Measurements from ENCODE around the gene DHX32.

Gene DHX32

GRCh38 chr10:125865120-125865519, 16.0 kb downstream of the DHX32 start:
- Histone ChIP-seq H3K27me3 (ENCODE audit: insufficient read depth, low read length, poor library complexity) (no peaks in the 10 kb centered on the region), H3K9ac (ENCODE audit: low read length) (no peak overlapping the region), H3K27ac (ENCODE audit: low read depth, low read length) (no peak overlapping the region), H3K4me2 (ENCODE audit: low read length) (no peak overlapping the region), H2BK120ac (ENCODE audit: low read depth, low read length) (no peak overlapping the region), H3K79me1 (ENCODE audit: low read length) (no peaks in the 10 kb centered on the region), H3K4me1 (ENCODE audit: control insufficient read depth, low read depth, low read length) (no peaks in the 10 kb centered on the region), H3K18ac (ENCODE audit: low read length) (no peak overlapping the region), H3K4me3 (ENCODE audit: low read length) (no peak overlapping the region), H3K79me2 (ENCODE audit: control insufficient read depth, insufficient read depth, low read length) (no peaks in the 10 kb centered on the region), H3K36me3 (ENCODE audit: control insufficient read depth, insufficient read depth, low read length) (no peaks in the 10 kb centered on the region), H3K4ac (ENCODE audit: low read depth, low read length) (no peak overlapping the region), H2BK15ac (replicated peaks; ENCODE audit: low read depth) (no peak overlapping the region), H2AK5ac (ENCODE audit: low read length) (no peak overlapping the region), H3K23ac (ENCODE audit: low read length) (no peak overlapping the region), H2BK5ac (ENCODE audit: low read length) (no peak overlapping the region), H3K56ac (ENCODE audit: low read length) (no peak overlapping the region), H4K8ac (ENCODE audit: low read depth, low read length) (no peak overlapping the region), H4K5ac (ENCODE audit: low read length) (no peak overlapping the region)
- no CpG with 5 or more reads among the region's 3 CpGs for WGBS (ENCODE audit: extremely low coverage, insufficient coverage, low lambda C conversion rate)
- no peak for DNase-seq

- Histone ChIP-seq H2BK5ac (ENCODE audit: low read length) (no peak overlapping the region), H3K79me2 (ENCODE audit: control insufficient read depth, insufficient read depth, low read length) (no peaks in the 10 kb centered on the region), H3K4me3 (ENCODE audit: low read length) (no peak overlapping the region), H3K9ac (ENCODE audit: low read length) (no peak overlapping the region), H4K5ac (ENCODE audit: low read length) (no peak overlapping the region), H2BK120ac (ENCODE audit: low read depth, low read length) (no peak overlapping the region), H3K36me3 (ENCODE audit: control insufficient read depth, insufficient read depth, low read length) (peaks cover 2% of the 10 kb centered on the region), H3K23ac (ENCODE audit: low read length) (no peak overlapping the region), H2AK5ac (ENCODE audit: low read length) (no peak overlapping the region), H3K4ac (ENCODE audit: low read depth, low read length) (no peak overlapping the region), H3K27me3 (ENCODE audit: insufficient read depth, low read length, poor library complexity) (no peaks in the 10 kb centered on the region), H3K18ac (ENCODE audit: low read length) (no peak overlapping the region), H2BK15ac (replicated peaks; ENCODE audit: low read depth) (no peak overlapping the region), H3K4me2 (ENCODE audit: low read length) (no peak overlapping the region), H3K56ac (ENCODE audit: low read length) (no peak overlapping the region), H4K8ac (ENCODE audit: low read depth, low read length) (no peak overlapping the region), H3K27ac (ENCODE audit: low read depth, low read length) (no peak overlapping the region), H3K4me1 (ENCODE audit: control insufficient read depth, low read depth, low read length) (no peaks in the 10 kb centered on the region), H3K79me1 (ENCODE audit: low read length) (no peaks in the 10 kb centered on the region)
- no CpG with 5 or more reads among the region's 4 CpGs for WGBS (ENCODE audit: extremely low coverage, insufficient coverage, low lambda C conversion rate)
- DNase-seq = no peak
Measured at GRCh38 chr10:125859128-125859817, 21.8 kb downstream of the DHX32 start.

- H2AK5ac ChIP-seq (ENCODE audit: low read length) = no peak overlapping the region
- no CpG with 5 or more reads among the region's 2 CpGs for WGBS (ENCODE audit: extremely low coverage, insufficient coverage, low lambda C conversion rate)
- H2BK5ac ChIP-seq (ENCODE audit: low read length) = no peak overlapping the region
- no peak overlapping the region for H3K4me2 ChIP-seq (ENCODE audit: low read length)
- H3K4me1 ChIP-seq (ENCODE audit: control insufficient read depth, low read depth, low read length) = no peaks in the 10 kb centered on the region
- H3K36me3 ChIP-seq (ENCODE audit: control insufficient read depth, insufficient read depth, low read length) = peaks cover 5% of the 10 kb centered on the region
- no peaks in the 10 kb centered on the region for H3K79me1 ChIP-seq (ENCODE audit: low read length)
- H3K27ac ChIP-seq (ENCODE audit: low read depth, low read length) = no peak overlapping the region
- H3K4ac ChIP-seq (ENCODE audit: low read depth, low read length) = no peak overlapping the region
- H4K8ac ChIP-seq (ENCODE audit: low read depth, low read length) = no peak overlapping the region
- no peaks in the 10 kb centered on the region for H3K79me2 ChIP-seq (ENCODE audit: control insufficient read depth, insufficient read depth, low read length)
- H2BK15ac ChIP-seq (replicated peaks; ENCODE audit: low read depth) = no peak overlapping the region
- no peak overlapping the region for H2BK120ac ChIP-seq (ENCODE audit: low read depth, low read length)
- H3K4me3 ChIP-seq (ENCODE audit: low read length) = no peak overlapping the region
- H3K27me3 ChIP-seq (ENCODE audit: insufficient read depth, low read length, poor library complexity) = no peaks in the 10 kb centered on the region
- H4K5ac ChIP-seq (ENCODE audit: low read length) = no peak overlapping the region
- H3K9ac ChIP-seq (ENCODE audit: low read length) = no peak overlapping the region
- no peak overlapping the region for H3K18ac ChIP-seq (ENCODE audit: low read length)
- peak; percentile 22 for DNase-seq
- no peak overlapping the region for H3K23ac ChIP-seq (ENCODE audit: low read length)
- H3K56ac ChIP-seq (ENCODE audit: low read length) = no peak overlapping the region
Measured at GRCh38 chr10:125857185-125857760, 23.8 kb downstream of the DHX32 start.

- no CpG with 5 or more reads among the region's 7 CpGs for WGBS (ENCODE audit: extremely low coverage, insufficient coverage, low lambda C conversion rate)
- Histone ChIP-seq H3K79me2 (ENCODE audit: control insufficient read depth, insufficient read depth, low read length) (no peaks in the 10 kb centered on the region), H2BK5ac (ENCODE audit: low read length) (no peak overlapping the region), H3K4me3 (ENCODE audit: low read length) (no peak overlapping the region), H3K18ac (ENCODE audit: low read length) (no peak overlapping the region), H3K56ac (ENCODE audit: low read length) (no peak overlapping the region), H2BK120ac (ENCODE audit: low read depth, low read length) (no peak overlapping the region), H3K4me1 (ENCODE audit: control insufficient read depth, low read depth, low read length) (no peaks in the 10 kb centered on the region), H4K8ac (ENCODE audit: low read depth, low read length) (no peak overlapping the region), H2BK15ac (replicated peaks; ENCODE audit: low read depth) (no peak overlapping the region), H2AK5ac (ENCODE audit: low read length) (no peak overlapping the region), H4K5ac (ENCODE audit: low read length) (no peak overlapping the region), H3K9ac (ENCODE audit: low read length) (no peak overlapping the region), H3K23ac (ENCODE audit: low read length) (no peak overlapping the region), H3K36me3 (ENCODE audit: control insufficient read depth, insufficient read depth, low read length) (peaks cover 3% of the 10 kb centered on the region), H3K27me3 (ENCODE audit: insufficient read depth, low read length, poor library complexity) (no peaks in the 10 kb centered on the region), H3K4me2 (ENCODE audit: low read length) (no peak overlapping the region), H3K27ac (ENCODE audit: low read depth, low read length) (no peak overlapping the region), H3K79me1 (ENCODE audit: low read length) (no peaks in the 10 kb centered on the region), H3K4ac (ENCODE audit: low read depth, low read length) (no peak overlapping the region)
- DNase-seq = no peak
Measured at GRCh38 chr10:125852487-125852886, 28.6 kb downstream of the DHX32 start.

GRCh38 chr10:125850766-125851731, 30.0 kb downstream of the DHX32 start:
- H3K36me3 ChIP-seq (ENCODE audit: control insufficient read depth, insufficient read depth, low read length) = peaks cover 3% of the 10 kb centered on the region
- H3K27ac ChIP-seq (ENCODE audit: low read depth, low read length) = no peak overlapping the region
- no peak overlapping the region for H3K4me3 ChIP-seq (ENCODE audit: low read length)
- no peak overlapping the region for H3K9ac ChIP-seq (ENCODE audit: low read length)
- no peaks in the 10 kb centered on the region for H3K79me1 ChIP-seq (ENCODE audit: low read length)
- H3K4me2 ChIP-seq (ENCODE audit: low read length) = no peak overlapping the region
- no peak overlapping the region for H3K4ac ChIP-seq (ENCODE audit: low read depth, low read length)
- no peak overlapping the region for H2BK120ac ChIP-seq (ENCODE audit: low read depth, low read length)
- no peak overlapping the region for H4K5ac ChIP-seq (ENCODE audit: low read length)
- no peak overlapping the region for H3K18ac ChIP-seq (ENCODE audit: low read length)
- no peak overlapping the region for H2BK15ac ChIP-seq (replicated peaks; ENCODE audit: low read depth)
- H2AK5ac ChIP-seq (ENCODE audit: low read length) = no peak overlapping the region
- H3K4me1 ChIP-seq (ENCODE audit: control insufficient read depth, low read depth, low read length) = no peaks in the 10 kb centered on the region
- no peaks in the 10 kb centered on the region for H3K27me3 ChIP-seq (ENCODE audit: insufficient read depth, low read length, poor library complexity)
- no peaks in the 10 kb centered on the region for H3K79me2 ChIP-seq (ENCODE audit: control insufficient read depth, insufficient read depth, low read length)
- no CpG with 5 or more reads among the region's 2 CpGs for WGBS (ENCODE audit: extremely low coverage, insufficient coverage, low lambda C conversion rate)
- no peak overlapping the region for H4K8ac ChIP-seq (ENCODE audit: low read depth, low read length)
- no peak overlapping the region for H3K56ac ChIP-seq (ENCODE audit: low read length)
- no peak for DNase-seq
- no peak overlapping the region for H3K23ac ChIP-seq (ENCODE audit: low read length)
- H2BK5ac ChIP-seq (ENCODE audit: low read length) = no peak overlapping the region
